SK-N-SH (cell line): ENCODE measurements around the gene CRLF2. TPM values are rescaled to one million over a fixed set of nuclear protein-coding genes. Genes with fewer than 3 reads are reported as not detected.
"Not testable (repeated sequence)": the region's sequence is repeated elsewhere in the genome, so short reads cannot be mapped to it uniquely, and the experiment has no call there.

ENCODE experiments used
- CTCF ChIA-PET: fragments of 300-600, 350-600 bp; formaldehyde crosslinking; extraction: SDS; loops from one replicate; lab custom pipeline; 2021; lab: Yijun Ruan, JAX
- POLR2A ChIA-PET: fragments of 350-600 bp; sonication (Branson Sonifier 250); formaldehyde crosslinking; extraction: SDS; loops from one replicate; lab custom pipeline; 2020; ENCODE audit warnings: antibody characterized with exemption, inconsistent platforms; lab: Yijun Ruan, JAX
- DNase-seq: peaks from one replicate; pipeline ENCODE4 v3.0.0; 2012
- H2AFZ ChIP-seq: fragments of 200-600 bp; sonication (generic); 2 replicates; pipeline ENCODE4 v1.8.1; 2016; ENCODE audit warnings: antibody characterized with exemption, mild to moderate bottlenecking, low read depth
- H3F3A ChIP-seq: fragments of 200-600 bp; sonication (generic); replicated peaks from 2 replicates; pipeline ENCODE3; 2016; ENCODE audit warnings: antibody characterized with exemption, mild to moderate bottlenecking; ENCODE audit not compliant: insufficient read depth
- H3K27ac ChIP-seq, 2 experiments: fragments of 200-500 bp in 1 of 2; fragments of 200-600 bp in 1 of 2; sonication (Bioruptor generic) in 1 of 2; sonication (generic), shearing (Covaris generic) in 1 of 2; 2 replicates each; pipeline versions ENCODE4 v1.5.1 to v1.6.1; 2014 to 2016; ENCODE audit warnings: low read depth in 2 of 2, inconsistent platforms in 1 of 2, low read length in 1 of 2, mild to moderate bottlenecking in 1 of 2, mixed read lengths in 1 of 2
- H3K27me3 ChIP-seq: fragments of 200-600 bp; sonication (generic), shearing (Covaris generic); 2 replicates; pipeline ENCODE4 v1.6.1; 2016; ENCODE audit warnings: mixed run types; ENCODE audit not compliant: insufficient read depth
- H3K36me3 ChIP-seq, 2 experiments: fragments of 200-500 bp in 1 of 2; fragments of 200-600 bp in 1 of 2; sonication (Bioruptor generic) in 1 of 2; sonication (generic) in 1 of 2; replicated peaks in 1 of 2; 2 replicates each; pipeline versions ENCODE3 to v1.5.1; 2014 to 2016; ENCODE audit warnings: low read length in 1 of 2, mild to moderate bottlenecking in 1 of 2; ENCODE audit not compliant: insufficient read depth in 2 of 2, control insufficient read depth in 1 of 2
- H3K4me1 ChIP-seq, 2 experiments: fragments of 200-500 bp in 1 of 2; fragments of 200-600 bp in 1 of 2; sonication (Bioruptor generic) in 1 of 2; sonication (generic), shearing (Covaris generic) in 1 of 2; 2 replicates each; pipeline versions ENCODE4 v1.5.1 to v1.6.1; 2014 to 2016; ENCODE audit warnings: low read depth in 1 of 2, low read length in 1 of 2, mixed run types in 1 of 2; ENCODE audit not compliant: insufficient read depth in 2 of 2, control insufficient read depth in 1 of 2
- H3K4me2 ChIP-seq: fragments of 200-600 bp; sonication (generic), shearing (Covaris generic); 2 replicates; pipeline ENCODE4 v1.6.1; 2017; ENCODE audit warnings: mixed run types
- H3K4me3 ChIP-seq, 2 experiments: fragments of 200-500 bp in 1 of 2; fragments of 200-600 bp in 1 of 2; sonication (Bioruptor generic) in 1 of 2; sonication (generic), shearing (Covaris generic) in 1 of 2; 2 replicates each; pipeline versions ENCODE4 v1.5.1 to v1.8.1; 2014 to 2016; ENCODE audit warnings: low read depth in 2 of 2, inconsistent platforms in 1 of 2, low read length in 1 of 2, mild to moderate bottlenecking in 1 of 2, mixed read lengths in 1 of 2, moderate library complexity in 1 of 2
- H3K79me2 ChIP-seq: fragments of 200-600 bp; sonication (generic); 2 replicates; pipeline ENCODE4 v1.8.1; 2017; ENCODE audit warnings: mild to moderate bottlenecking; ENCODE audit not compliant: insufficient read depth
- H3K9ac ChIP-seq: fragments of 200-600 bp; sonication (generic); 2 replicates; pipeline ENCODE4 v1.6.1; 2017; ENCODE audit warnings: mixed run types
- H3K9me2 ChIP-seq: fragments of 200-600 bp; sonication (generic); 2 replicates; pipeline ENCODE4 v1.6.1; 2017; ENCODE audit warnings: mixed run types
- H3K9me3 ChIP-seq: fragments of 200-600 bp; sonication (generic); 2 replicates; pipeline ENCODE4 v1.6.1; 2017; ENCODE audit warnings: mixed run types, mild to moderate bottlenecking, moderate library complexity
- H4K20me1 ChIP-seq: fragments of 200-600 bp; sonication (generic); 2 replicates; pipeline ENCODE4 v1.6.1; 2017; ENCODE audit warnings: mild to moderate bottlenecking, mixed run types; ENCODE audit not compliant: insufficient read depth
- CHD2 ChIP-seq: fragments of 150-350 bp; IDR thresholded peaks from 2 replicates; pipeline ENCODE4 v1.6.1; 2018; ENCODE audit warnings: low read length; ENCODE audit not compliant: partially characterized antibody
- ELF1 ChIP-seq: IDR thresholded peaks from 2 replicates; pipeline ENCODE4 v1.4.0; 2012
- EZH2phosphoT487 ChIP-seq: fragments of 200-600 bp; sonication (generic); IDR thresholded peaks from 2 replicates; pipeline ENCODE4 v1.6.1; 2017; ENCODE audit warnings: low read depth, mixed run types, mild to moderate bottlenecking, antibody characterized with exemption, moderate library complexity, borderline replicate concordance
- FOXM1 ChIP-seq: IDR thresholded peaks from 2 replicates; pipeline ENCODE4 v1.4.0; 2012; ENCODE audit warnings: low read depth, mild to moderate bottlenecking
- GABPA ChIP-seq: IDR thresholded peaks from 2 replicates; pipeline ENCODE4 v1.4.0; 2012; ENCODE audit warnings: low read depth, mild to moderate bottlenecking
- MEF2A ChIP-seq: IDR thresholded peaks from 2 replicates; pipeline ENCODE4 v1.4.0; 2012; ENCODE audit warnings: low read depth, borderline replicate concordance
- NFIC ChIP-seq: IDR thresholded peaks from 2 replicates; pipeline ENCODE4 v1.4.0; 2012; ENCODE audit warnings: borderline replicate concordance
- RAD21 ChIP-seq: IDR thresholded peaks from 2 replicates; pipeline ENCODE4 v1.6.1; 2012; ENCODE audit warnings: mild to moderate bottlenecking, low read length
- RCOR1 ChIP-seq: fragments of 150-350 bp; IDR thresholded peaks from 2 replicates; pipeline ENCODE4 v1.6.1; 2017; ENCODE audit warnings: antibody characterized with exemption, low read length
- RXRA ChIP-seq: IDR thresholded peaks from 2 replicates; pipeline ENCODE4 v1.4.0; 2012; ENCODE audit warnings: low read depth, mild to moderate bottlenecking, borderline replicate concordance
- SIN3A ChIP-seq: IDR thresholded peaks from 2 replicates; pipeline ENCODE4 v1.6.1; 2012; ENCODE audit warnings: low read depth, mild to moderate bottlenecking, low read length, moderate library complexity, borderline replicate concordance
- SMC3 ChIP-seq: IDR thresholded peaks from 2 replicates; pipeline ENCODE4 v1.6.1; 2012; ENCODE audit warnings: low read depth, low read length, improper control_type of control experiment
- TAF1 ChIP-seq: IDR thresholded peaks from 2 replicates; pipeline ENCODE4 v1.6.1; 2012; ENCODE audit warnings: low read depth, mild to moderate bottlenecking, low read length, moderate library complexity, borderline replicate concordance
- TEAD4 ChIP-seq: IDR thresholded peaks from 2 replicates; pipeline ENCODE4 v1.4.0; 2012; ENCODE audit warnings: mild to moderate bottlenecking, borderline replicate concordance; ENCODE audit not compliant: insufficient read depth
- WGBS: methylation state at CpG from one replicate; pipeline ENCODE4 v1.1.6; 2017; ENCODE audit warnings: low lambda C conversion rate; 5-methylcytosine and 5-hydroxymethylcytosine counted together
- polyA plus RNA-seq, 3 experiments: library from polyadenylated mRNA; depleted of rRNA; stranded (reverse); fragments of >200 nt; gene quantifications; 2 replicates each; pipeline ENCODE4 v1.2.3, GENCODE V29; 2012
- TF ChIP-seq, protein P1 (sequence below): IDR thresholded peaks from 2 replicates; pipeline ENCODE4; 2012
- TF ChIP-seq, protein P2 (sequence below): IDR thresholded peaks from 2 replicates; pipeline ENCODE4 v1.4.0; 2012; ENCODE audit warnings: low read depth
- TF ChIP-seq, protein P3 (sequence below): IDR thresholded peaks from 2 replicates; pipeline ENCODE4 v1.4.0; 2012; ENCODE audit warnings: low read depth, borderline replicate concordance
- TF ChIP-seq, protein P4 (sequence below): IDR thresholded peaks from 2 replicates; pipeline ENCODE4 v1.4.0; 2012; ENCODE audit warnings: low read depth, borderline replicate concordance

CRLF2 gene, protein sequence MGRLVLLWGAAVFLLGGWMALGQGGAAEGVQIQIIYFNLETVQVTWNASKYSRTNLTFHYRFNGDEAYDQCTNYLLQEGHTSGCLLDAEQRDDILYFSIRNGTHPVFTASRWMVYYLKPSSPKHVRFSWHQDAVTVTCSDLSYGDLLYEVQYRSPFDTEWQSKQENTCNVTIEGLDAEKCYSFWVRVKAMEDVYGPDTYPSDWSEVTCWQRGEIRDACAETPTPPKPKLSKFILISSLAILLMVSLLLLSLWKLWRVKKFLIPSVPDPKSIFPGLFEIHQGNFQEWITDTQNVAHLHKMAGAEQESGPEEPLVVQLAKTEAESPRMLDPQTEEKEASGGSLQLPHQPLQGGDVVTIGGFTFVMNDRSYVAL
- polyA plus RNA-seq (2012; rRNA removed), result not detected in 2 replicates
- not detected in 2 replicates for polyA plus RNA-seq (2012; cell fraction: cytosol; rRNA removed)
- polyA plus RNA-seq (2012; cell fraction: nucleus; rRNA removed), result not detected in 2 replicates

DNA sequence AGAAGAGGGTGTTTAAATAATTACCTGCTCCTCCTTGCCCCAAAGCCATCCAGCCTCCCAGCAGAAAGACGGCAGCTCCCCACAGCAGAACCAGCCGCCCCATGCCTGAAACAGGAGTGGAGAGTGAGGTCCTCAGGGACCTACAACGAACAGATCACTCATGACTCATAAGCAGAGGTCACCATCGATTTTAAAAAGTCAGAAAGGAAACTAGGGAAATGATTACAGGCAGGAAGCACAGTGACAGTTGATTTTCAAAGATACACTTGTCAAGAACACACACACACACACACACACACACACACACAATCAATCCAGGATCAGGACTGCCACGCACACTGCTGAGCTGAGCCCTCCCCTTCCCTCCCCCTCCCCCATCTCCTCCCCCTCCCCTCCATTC lies at the start of gene CRLF2:
Gene CRLF2, minus strand, starts transcription at position 118 of the 400 bp plus-strand sequence. Its CDS starts 15 bp downstream, at position 103.
- ChIA-PET POLR2A (no interaction called here), CTCF (no interaction called here)
- no peak for DNase-seq
- Histone ChIP-seq H3F3A (no peaks in the 10 kb centered on the region), H3K79me2 (no peaks in the 10 kb centered on the region), H4K20me1 (no peaks in the 10 kb centered on the region), H3K4me3 (no peak within 1 kb of the TSS), H3K36me3 (no peaks in the 10 kb centered on the region), H3K9ac (no peak within 1 kb of the TSS), H2AFZ (no peak within 1 kb of the TSS), H3K4me2 (no peak within 1 kb of the TSS), H3K27me3 (peaks cover 14% of the 10 kb centered on the region; the same call in 1 of the 2 replicates), H3K4me1 (no peaks in the 10 kb centered on the region), H3K9me2 (no peaks in the 10 kb centered on the region), H3K27ac (no peak within 1 kb of the TSS), H3K9me3 (no peaks in the 10 kb centered on the region)
- 7% methylated on average over 5 of the region's 5 CpGs for whole genome bisulfite sequencing
- TF ChIP-seq TAF1, result no peak
- TF ChIP-seq, protein P1, sequence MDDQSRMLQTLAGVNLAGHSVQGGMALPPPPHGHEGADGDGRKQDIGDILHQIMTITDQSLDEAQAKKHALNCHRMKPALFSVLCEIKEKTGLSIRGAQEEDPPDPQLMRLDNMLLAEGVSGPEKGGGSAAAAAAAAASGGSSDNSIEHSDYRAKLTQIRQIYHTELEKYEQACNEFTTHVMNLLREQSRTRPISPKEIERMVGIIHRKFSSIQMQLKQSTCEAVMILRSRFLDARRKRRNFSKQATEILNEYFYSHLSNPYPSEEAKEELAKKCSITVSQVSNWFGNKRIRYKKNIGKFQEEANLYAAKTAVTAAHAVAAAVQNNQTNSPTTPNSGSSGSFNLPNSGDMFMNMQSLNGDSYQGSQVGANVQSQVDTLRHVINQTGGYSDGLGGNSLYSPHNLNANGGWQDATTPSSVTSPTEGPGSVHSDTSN, result no peak
- no peak for TF ChIP-seq CHD2
- no peak for TF ChIP-seq EZH2phosphoT487
- TF ChIP-seq, protein P2, sequence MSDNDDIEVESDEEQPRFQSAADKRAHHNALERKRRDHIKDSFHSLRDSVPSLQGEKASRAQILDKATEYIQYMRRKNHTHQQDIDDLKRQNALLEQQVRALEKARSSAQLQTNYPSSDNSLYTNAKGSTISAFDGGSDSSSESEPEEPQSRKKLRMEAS, result no peak
- TF ChIP-seq GABPA, result no peak
- TF ChIP-seq FOXM1, result no peak
- no peak for TF ChIP-seq RXRA
- TF ChIP-seq, protein P3, sequence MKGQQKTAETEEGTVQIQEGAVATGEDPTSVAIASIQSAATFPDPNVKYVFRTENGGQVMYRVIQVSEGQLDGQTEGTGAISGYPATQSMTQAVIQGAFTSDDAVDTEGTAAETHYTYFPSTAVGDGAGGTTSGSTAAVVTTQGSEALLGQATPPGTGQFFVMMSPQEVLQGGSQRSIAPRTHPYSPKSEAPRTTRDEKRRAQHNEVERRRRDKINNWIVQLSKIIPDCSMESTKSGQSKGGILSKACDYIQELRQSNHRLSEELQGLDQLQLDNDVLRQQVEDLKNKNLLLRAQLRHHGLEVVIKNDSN, result no peak
- no peak for TF ChIP-seq SMC3
- no peak for TF ChIP-seq TEAD4
- no peak for TF ChIP-seq MEF2A
- no peak for TF ChIP-seq ELF1
- TF ChIP-seq NFIC, result no peak
- TF ChIP-seq SIN3A, result no peak
- TF ChIP-seq, protein P4, sequence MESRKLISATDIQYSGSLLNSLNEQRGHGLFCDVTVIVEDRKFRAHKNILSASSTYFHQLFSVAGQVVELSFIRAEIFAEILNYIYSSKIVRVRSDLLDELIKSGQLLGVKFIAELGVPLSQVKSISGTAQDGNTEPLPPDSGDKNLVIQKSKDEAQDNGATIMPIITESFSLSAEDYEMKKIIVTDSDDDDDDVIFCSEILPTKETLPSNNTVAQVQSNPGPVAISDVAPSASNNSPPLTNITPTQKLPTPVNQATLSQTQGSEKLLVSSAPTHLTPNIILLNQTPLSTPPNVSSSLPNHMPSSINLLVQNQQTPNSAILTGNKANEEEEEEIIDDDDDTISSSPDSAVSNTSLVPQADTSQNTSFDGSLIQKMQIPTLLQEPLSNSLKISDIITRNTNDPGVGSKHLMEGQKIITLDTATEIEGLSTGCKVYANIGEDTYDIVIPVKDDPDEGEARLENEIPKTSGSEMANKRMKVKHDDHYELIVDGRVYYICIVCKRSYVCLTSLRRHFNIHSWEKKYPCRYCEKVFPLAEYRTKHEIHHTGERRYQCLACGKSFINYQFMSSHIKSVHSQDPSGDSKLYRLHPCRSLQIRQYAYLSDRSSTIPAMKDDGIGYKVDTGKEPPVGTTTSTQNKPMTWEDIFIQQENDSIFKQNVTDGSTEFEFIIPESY, result no peak
- no peak for TF ChIP-seq RCOR1
- TF ChIP-seq RAD21, result no peak

DNA sequence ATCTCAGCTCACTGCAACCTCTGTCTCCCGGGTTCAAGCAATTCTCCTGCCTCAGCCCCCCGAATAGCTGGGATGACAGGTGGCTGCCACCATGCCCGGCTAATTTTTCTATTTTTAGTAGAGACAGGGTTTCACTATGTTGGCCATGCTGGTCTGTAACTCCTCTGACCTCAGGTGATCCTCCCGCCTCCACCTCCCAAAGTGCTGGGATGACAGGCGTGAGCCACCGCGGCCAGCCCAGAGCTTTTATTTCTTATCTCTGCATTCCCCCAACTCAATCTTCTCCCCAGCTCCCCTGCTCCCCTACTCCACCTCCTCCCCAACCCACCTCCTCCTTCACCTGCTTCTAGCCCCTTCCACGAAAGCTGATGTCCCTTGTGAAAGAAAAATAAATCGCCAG lies 49.3 kb upstream of the CRLF2 start:
- CTCF ChIA-PET, H3F3A ChIP-seq, H3K79me2 ChIP-seq, H3K9ac ChIP-seq, H3K27ac ChIP-seq, DNase-seq, H2AFZ ChIP-seq, H3K4me1 ChIP-seq, H3K9me3 ChIP-seq, POLR2A ChIA-PET, H3K4me2 ChIP-seq, H3K4me3 ChIP-seq, H3K36me3 ChIP-seq, H3K9me2 ChIP-seq, H4K20me1 ChIP-seq: not testable (repeated sequence)
- WGBS, result 16% methylated on average over 9 of the region's 9 CpGs
- H3K27me3 ChIP-seq, result peaks cover 46% of the 10 kb centered on the region; the same call in 1 of the 2 replicates
